ENCODE measurements around the gene CHST12.

DNA sequence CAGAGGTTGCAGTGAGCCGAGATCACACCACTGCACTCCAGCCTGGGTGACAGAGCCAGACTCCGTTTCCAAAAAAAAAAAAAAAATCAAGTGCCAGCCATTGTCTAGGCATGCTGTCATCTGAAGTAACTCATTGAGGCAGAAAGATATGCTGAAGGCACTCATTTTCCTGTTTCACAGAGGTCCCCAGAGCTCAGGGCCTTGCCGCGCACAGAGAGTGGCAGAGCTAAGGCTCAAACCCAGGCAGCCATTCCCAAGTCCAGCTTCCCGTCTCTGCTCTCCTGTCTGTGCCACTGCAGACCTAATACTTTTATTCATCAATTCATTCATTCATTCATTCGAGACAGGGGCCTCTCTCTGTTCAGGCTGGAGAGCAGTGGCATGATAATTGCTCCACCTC is 69.3 kb downstream of the CHST12 start:
- no peak for TF ChIP-seq POLR2A (IDR thresholded peaks at IDR 0.05)
- TF ChIP-seq, protein P1, sequence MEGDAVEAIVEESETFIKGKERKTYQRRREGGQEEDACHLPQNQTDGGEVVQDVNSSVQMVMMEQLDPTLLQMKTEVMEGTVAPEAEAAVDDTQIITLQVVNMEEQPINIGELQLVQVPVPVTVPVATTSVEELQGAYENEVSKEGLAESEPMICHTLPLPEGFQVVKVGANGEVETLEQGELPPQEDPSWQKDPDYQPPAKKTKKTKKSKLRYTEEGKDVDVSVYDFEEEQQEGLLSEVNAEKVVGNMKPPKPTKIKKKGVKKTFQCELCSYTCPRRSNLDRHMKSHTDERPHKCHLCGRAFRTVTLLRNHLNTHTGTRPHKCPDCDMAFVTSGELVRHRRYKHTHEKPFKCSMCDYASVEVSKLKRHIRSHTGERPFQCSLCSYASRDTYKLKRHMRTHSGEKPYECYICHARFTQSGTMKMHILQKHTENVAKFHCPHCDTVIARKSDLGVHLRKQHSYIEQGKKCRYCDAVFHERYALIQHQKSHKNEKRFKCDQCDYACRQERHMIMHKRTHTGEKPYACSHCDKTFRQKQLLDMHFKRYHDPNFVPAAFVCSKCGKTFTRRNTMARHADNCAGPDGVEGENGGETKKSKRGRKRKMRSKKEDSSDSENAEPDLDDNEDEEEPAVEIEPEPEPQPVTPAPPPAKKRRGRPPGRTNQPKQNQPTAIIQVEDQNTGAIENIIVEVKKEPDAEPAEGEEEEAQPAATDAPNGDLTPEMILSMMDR (IDR thresholded peaks at IDR 0.05), result no peak

Data from right lobe of liver (tissue), 4 donors.